ENCODE results near the gene SHROOM3. TPM values are rescaled to one million over a fixed set of nuclear protein-coding genes. Genes with fewer than 3 reads are reported as not detected.

The SHROOM3 gene
- polyA plus RNA-seq, 2 of the 4 experiments (the other 2 are of a cell fraction), result 2.8 to 5.1 TPM

DNA sequence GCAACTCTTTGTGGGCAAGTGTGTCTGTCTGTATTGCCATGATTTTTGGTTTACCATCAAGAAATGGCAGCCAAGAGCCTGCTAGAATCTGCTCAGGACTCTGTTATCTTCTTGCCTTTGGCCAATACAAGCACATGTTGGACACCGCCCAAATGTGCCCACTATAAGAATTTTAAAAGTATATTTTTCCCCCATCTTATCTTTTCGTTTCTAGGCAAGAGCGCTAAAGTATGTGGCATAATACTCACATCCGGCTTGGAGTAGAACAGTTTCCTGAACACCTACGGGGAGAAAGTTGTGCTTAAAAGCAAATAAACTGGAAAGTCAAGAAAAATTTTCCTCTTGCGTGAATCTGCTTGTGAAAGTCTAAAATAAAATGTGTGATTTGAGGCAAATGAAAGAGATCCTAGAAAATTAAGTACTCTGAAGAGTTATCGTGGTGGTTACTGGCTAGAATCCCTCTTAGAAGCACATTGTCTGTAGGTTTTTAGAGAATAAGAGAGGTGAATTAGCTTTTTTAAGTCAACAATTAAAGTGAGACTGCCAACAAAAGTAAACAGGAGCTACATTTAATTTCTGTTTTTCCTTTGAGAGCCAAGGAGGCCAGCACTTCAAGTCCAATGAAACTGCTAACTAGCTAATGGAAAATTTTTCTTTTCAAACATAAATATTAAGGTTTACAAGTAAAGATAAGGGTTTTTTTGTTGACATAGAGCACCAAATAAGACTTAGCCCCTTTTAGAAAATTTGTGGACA is 242.7 kb downstream of the SHROOM3 start:
- H3K4me3 ChIP-seq, result no peak overlapping the region
- H3K27ac ChIP-seq, result no peak overlapping the region
- ChIA-PET CTCF (no interaction called here), POLR2A (no interaction called here)
- no peak for TF ChIP-seq NPAS2 (CRISPR knock-in tag; IDR thresholded peaks at IDR 0.05; ENCODE audit: borderline replicate concordance)
- TF ChIP-seq GATA3 (IDR thresholded peaks at IDR 0.05; ENCODE audit: borderline replicate concordance), result no peak
- TF ChIP-seq POLR2A (IDR thresholded peaks at IDR 0.05; ENCODE audit: low read length), result no peak
- TF ChIP-seq ZSCAN20 (CRISPR knock-in tag; IDR thresholded peaks at IDR 0.05), result no peak
- TF ChIP-seq ZFP36 (IDR thresholded peaks at IDR 0.05; ENCODE audit: borderline replicate concordance, partially characterized antibody), result no peak
- TF ChIP-seq RARB (CRISPR knock-in tag; IDR thresholded peaks at IDR 0.05), result no peak
- no peak for TF ChIP-seq SMC3 (IDR thresholded peaks at IDR 0.05)
- no peak for TF ChIP-seq TP53 (CRISPR knock-in tag; IDR thresholded peaks at IDR 0.05)
- TF ChIP-seq ZNF302 (CRISPR knock-in tag; IDR thresholded peaks at IDR 0.05), result no peak
- TF ChIP-seq EHF (CRISPR knock-in tag; IDR thresholded peaks at IDR 0.05), result no peak
- no peak for TF ChIP-seq NR3C1 (IDR thresholded peaks at IDR 0.05)
- TF ChIP-seq ZC3H11A (IDR thresholded peaks at IDR 0.05), result no peak
- TF ChIP-seq HOXA7 (CRISPR knock-in tag; IDR thresholded peaks at IDR 0.05), result no peak
- no peak for TF ChIP-seq TFCP2L1 (CRISPR knock-in tag; IDR thresholded peaks at IDR 0.05)
- TF ChIP-seq RCOR1 (IDR thresholded peaks at IDR 0.05; ENCODE audit: low read depth, low read length), result no peak
- peaks cover 12% of the 10 kb centered on the region for H3K4me1 ChIP-seq
- FAIRE-seq, result no peak
- no peaks in the 10 kb centered on the region for H3K9me3 ChIP-seq
- ATAC-seq, result no peak
- no peak for DNase-seq (ENCODE audit: low read depth in 1 of 2, low spot score in 1 of 2)
- WGBS (ENCODE audit: missing lambda C conversion rate), result 77% methylated on average over 7 of the region's 7 CpGs
- H3K4me2 ChIP-seq, result no peak overlapping the region

DNA sequence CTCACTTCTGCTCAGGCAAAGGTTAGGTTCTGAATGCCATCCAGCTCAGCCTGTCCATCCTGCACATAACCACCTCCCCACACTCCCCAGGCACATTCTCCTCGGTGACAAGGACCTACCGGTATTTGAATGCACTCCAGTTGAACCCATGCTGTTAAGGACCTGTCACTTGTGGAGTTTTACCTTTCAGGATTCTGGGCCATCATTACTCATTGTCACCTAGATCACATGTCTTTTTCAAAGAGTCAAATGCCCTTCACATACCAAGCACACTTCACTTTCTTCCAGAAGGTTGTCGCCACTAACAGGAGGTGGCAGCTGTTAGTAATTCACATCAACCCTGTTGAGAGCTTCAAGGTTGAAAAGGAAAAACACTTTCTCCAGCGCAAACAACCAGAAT is 244.7 kb downstream of the SHROOM3 start:
- no peak overlapping the region for H3K4me3 ChIP-seq
- ATAC-seq (no peak), FAIRE-seq (no peak), DNase-seq (ENCODE audit: low read depth in 1 of 2, low spot score in 1 of 2) (no peak)
- no peak for TF ChIP-seq EP300 (IDR thresholded peaks at IDR 0.05)
- TF ChIP-seq, protein P1, sequence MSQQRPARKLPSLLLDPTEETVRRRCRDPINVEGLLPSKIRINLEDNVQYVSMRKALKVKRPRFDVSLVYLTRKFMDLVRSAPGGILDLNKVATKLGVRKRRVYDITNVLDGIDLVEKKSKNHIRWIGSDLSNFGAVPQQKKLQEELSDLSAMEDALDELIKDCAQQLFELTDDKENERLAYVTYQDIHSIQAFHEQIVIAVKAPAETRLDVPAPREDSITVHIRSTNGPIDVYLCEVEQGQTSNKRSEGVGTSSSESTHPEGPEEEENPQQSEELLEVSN (IDR thresholded peaks at IDR 0.05; ENCODE audit: borderline replicate concordance, low read depth), result no peak
- no peak for TF ChIP-seq CHD4 (IDR thresholded peaks at IDR 0.05; ENCODE audit: borderline replicate concordance)
- no peak for TF ChIP-seq EHF (CRISPR knock-in tag; IDR thresholded peaks at IDR 0.05)
- TF ChIP-seq ZSCAN20 (CRISPR knock-in tag; IDR thresholded peaks at IDR 0.05), result no peak
- TF ChIP-seq, protein P2, sequence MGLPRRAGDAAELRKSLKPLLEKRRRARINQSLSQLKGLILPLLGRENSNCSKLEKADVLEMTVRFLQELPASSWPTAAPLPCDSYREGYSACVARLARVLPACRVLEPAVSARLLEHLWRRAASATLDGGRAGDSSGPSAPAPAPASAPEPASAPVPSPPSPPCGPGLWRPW (IDR thresholded peaks at IDR 0.05), result no peak
- TF ChIP-seq CHD2 (IDR thresholded peaks at IDR 0.05; ENCODE audit: low read length, partially characterized antibody), result no peak
- TF ChIP-seq RNF2 (IDR thresholded peaks at IDR 0.05; ENCODE audit: borderline replicate concordance, low read depth), result no peak
- no peak overlapping the region for H3K27ac ChIP-seq
- H3K4me1 ChIP-seq, result peaks cover 12% of the 10 kb centered on the region
- WGBS (ENCODE audit: missing lambda C conversion rate), result 82% methylated on average over 4 of the region's 4 CpGs
- POLR2A ChIA-PET, result no interaction called here
- CTCF ChIA-PET, result interaction anchor here (0.6 kb wide), 1 partner anchor 509 kb away, joined by 3 read pairs; no protein-coding TSS in a partner anchor
- no peak overlapping the region for H3K4me2 ChIP-seq
- H3K9me3 ChIP-seq, result no peaks in the 10 kb centered on the region

DNA sequence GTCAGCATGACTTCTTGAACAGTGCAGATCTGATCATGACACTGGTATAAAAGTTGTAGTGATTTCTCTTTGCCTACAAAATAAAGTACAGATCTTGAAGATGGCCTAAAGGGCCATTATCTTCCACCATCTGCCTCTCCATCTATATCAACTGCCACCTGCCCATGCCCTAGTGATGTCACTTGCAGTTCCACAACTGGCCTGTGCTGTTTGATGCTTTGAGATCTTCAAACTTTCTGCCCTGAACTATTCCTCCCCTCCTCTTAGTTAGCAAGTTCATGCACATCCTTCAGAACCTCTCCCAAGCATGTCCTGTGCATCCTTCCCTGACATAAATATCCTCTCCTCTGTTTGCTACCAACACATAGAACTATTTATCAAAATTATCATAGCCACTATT is 245.9 kb downstream of the SHROOM3 start:
- ATAC-seq (peak; percentile 76 to 85), DNase-seq (ENCODE audit: low read depth in 1 of 2, low spot score in 1 of 2) (peak in 1 of 2 experiments; percentile 23), FAIRE-seq (no peak)
- H3K9me3 ChIP-seq, result no peaks in the 10 kb centered on the region
- ChIA-PET POLR2A (no interaction called here), CTCF (no interaction called here)
- no peak overlapping the region for H3K4me3 ChIP-seq
- H3K4me2 ChIP-seq, result no peak overlapping the region
- H3K27ac ChIP-seq, result no peak overlapping the region
- H3K4me1 ChIP-seq, result peaks cover 12% of the 10 kb centered on the region
- TF ChIP-seq RCOR1 (IDR thresholded peaks at IDR 0.05; ENCODE audit: low read depth, low read length), result no peak
- TF ChIP-seq, protein P2 (IDR thresholded peaks at IDR 0.05), result no peak
- no peak for TF ChIP-seq RARB (CRISPR knock-in tag; IDR thresholded peaks at IDR 0.05)
- TF ChIP-seq HMGXB4 (CRISPR knock-in tag; IDR thresholded peaks at IDR 0.05; ENCODE audit: borderline replicate concordance), result no peak
- no peak for TF ChIP-seq PHF8 (IDR thresholded peaks at IDR 0.05; ENCODE audit: borderline replicate concordance, low read depth)
- TF ChIP-seq FOXS1 (CRISPR knock-in tag; IDR thresholded peaks at IDR 0.05), result no peak
- no peak for TF ChIP-seq ESRRA (IDR thresholded peaks at IDR 0.05; ENCODE audit: borderline replicate concordance, low read length)
- no peak for TF ChIP-seq POLR2AphosphoS2 (conservative IDR thresholded peaks at IDR 0.05; ENCODE audit: low read length)
- TF ChIP-seq ZC3H11A (IDR thresholded peaks at IDR 0.05), result no peak
- no peak for TF ChIP-seq RFX5 (IDR thresholded peaks at IDR 0.05)
- TF ChIP-seq JUNB (IDR thresholded peaks at IDR 0.05), result no peak
- no peak for TF ChIP-seq REST (IDR thresholded peaks at IDR 0.05)
- TF ChIP-seq CHD4 (IDR thresholded peaks at IDR 0.05; ENCODE audit: borderline replicate concordance), result no peak
